ENCODE measurements around the gene ALKBH1.
"Not testable (repeated sequence)": the region's sequence is repeated elsewhere in the genome, so short reads cannot be mapped to it uniquely, and the experiment has no call there.

DNA sequence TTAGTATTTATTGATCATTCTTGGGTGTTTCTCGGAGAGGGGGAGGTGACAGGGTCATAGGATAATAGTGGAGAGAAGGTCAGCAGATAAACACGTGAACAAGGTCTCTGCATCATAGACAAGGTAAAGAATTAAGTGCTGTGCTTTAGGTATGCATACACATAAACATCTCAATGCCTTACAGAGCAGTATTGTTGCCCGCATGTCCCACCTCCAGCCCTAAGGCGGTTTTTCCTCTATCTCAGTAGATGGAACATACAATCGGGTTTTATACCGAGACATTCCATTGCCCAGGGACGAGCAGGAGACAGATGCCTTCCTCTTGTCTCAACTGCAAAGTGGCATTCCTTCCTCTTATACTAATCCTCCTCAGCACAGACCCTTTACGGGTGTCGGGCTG is 46.3 kb downstream of the ALKBH1 start:
- TF ChIP-seq, protein P1, sequence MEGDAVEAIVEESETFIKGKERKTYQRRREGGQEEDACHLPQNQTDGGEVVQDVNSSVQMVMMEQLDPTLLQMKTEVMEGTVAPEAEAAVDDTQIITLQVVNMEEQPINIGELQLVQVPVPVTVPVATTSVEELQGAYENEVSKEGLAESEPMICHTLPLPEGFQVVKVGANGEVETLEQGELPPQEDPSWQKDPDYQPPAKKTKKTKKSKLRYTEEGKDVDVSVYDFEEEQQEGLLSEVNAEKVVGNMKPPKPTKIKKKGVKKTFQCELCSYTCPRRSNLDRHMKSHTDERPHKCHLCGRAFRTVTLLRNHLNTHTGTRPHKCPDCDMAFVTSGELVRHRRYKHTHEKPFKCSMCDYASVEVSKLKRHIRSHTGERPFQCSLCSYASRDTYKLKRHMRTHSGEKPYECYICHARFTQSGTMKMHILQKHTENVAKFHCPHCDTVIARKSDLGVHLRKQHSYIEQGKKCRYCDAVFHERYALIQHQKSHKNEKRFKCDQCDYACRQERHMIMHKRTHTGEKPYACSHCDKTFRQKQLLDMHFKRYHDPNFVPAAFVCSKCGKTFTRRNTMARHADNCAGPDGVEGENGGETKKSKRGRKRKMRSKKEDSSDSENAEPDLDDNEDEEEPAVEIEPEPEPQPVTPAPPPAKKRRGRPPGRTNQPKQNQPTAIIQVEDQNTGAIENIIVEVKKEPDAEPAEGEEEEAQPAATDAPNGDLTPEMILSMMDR (conservative IDR thresholded peaks at IDR 0.05): not testable (repeated sequence)
- TF ChIP-seq EZH2 (IDR thresholded peaks at IDR 0.05; ENCODE audit: low read depth): not testable (repeated sequence)
